GM06990 (cell line): ENCODE data around the gene RGS7.

ENCODE experiments used
- DNase-seq: peaks from one replicate; pipeline ENCODE4 v3.0.0-alpha.2; 2011; ENCODE audit not compliant: insufficient read length; ENCODE audit errors: extremely low read depth
- H3K27me3 ChIP-seq: replicated peaks from 2 replicates; pipeline ENCODE4 v1.6.0; 2011; ENCODE audit warnings: low read length; ENCODE audit not compliant: control insufficient read depth, insufficient read depth
- H3K36me3 ChIP-seq: 2 replicates; pipeline ENCODE4 v1.5.1; 2011; ENCODE audit warnings: low read length; ENCODE audit not compliant: control insufficient read depth, insufficient read depth
- H3K4me3 ChIP-seq: replicated peaks from 2 replicates; pipeline ENCODE4 v1.5.1; 2011; ENCODE audit warnings: low read depth, mild to moderate bottlenecking, control low read depth, low read length
- TF ChIP-seq, protein P1 (sequence below): IDR thresholded peaks from 2 replicates; pipeline ENCODE4 v1.5.1; 2011; ENCODE audit warnings: low read length, control low read depth, mild to moderate bottlenecking, inconsistent platforms; ENCODE audit not compliant: insufficient read depth, poor library complexity, severe bottlenecking

The RGS7 gene

DNA sequence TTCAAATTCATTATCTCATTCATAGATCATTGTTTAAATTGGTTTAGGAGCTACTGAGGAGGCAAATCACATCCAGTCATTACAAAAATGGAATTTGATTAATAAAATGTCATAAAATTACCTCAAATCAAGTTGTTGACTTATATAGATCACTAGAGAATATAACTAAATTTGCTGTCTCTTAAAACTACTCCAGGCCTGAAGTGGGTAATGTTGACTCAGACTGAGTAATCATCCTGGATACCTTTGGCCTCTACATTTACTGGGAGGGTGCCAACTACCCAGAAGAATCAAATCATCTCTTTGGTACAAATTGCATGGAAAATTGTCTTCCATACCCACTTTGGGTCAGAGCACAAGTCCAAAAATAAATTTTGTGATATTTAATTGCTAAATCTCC lies 553.9 kb downstream of the RGS7 start:
- DNase-seq = no peak
- Histone ChIP-seq H3K36me3 (no peaks in the 10 kb centered on the region), H3K27me3 (no peaks in the 10 kb centered on the region), H3K4me3 (no peak overlapping the region)
- TF ChIP-seq, protein P1, sequence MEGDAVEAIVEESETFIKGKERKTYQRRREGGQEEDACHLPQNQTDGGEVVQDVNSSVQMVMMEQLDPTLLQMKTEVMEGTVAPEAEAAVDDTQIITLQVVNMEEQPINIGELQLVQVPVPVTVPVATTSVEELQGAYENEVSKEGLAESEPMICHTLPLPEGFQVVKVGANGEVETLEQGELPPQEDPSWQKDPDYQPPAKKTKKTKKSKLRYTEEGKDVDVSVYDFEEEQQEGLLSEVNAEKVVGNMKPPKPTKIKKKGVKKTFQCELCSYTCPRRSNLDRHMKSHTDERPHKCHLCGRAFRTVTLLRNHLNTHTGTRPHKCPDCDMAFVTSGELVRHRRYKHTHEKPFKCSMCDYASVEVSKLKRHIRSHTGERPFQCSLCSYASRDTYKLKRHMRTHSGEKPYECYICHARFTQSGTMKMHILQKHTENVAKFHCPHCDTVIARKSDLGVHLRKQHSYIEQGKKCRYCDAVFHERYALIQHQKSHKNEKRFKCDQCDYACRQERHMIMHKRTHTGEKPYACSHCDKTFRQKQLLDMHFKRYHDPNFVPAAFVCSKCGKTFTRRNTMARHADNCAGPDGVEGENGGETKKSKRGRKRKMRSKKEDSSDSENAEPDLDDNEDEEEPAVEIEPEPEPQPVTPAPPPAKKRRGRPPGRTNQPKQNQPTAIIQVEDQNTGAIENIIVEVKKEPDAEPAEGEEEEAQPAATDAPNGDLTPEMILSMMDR = no peak

DNA sequence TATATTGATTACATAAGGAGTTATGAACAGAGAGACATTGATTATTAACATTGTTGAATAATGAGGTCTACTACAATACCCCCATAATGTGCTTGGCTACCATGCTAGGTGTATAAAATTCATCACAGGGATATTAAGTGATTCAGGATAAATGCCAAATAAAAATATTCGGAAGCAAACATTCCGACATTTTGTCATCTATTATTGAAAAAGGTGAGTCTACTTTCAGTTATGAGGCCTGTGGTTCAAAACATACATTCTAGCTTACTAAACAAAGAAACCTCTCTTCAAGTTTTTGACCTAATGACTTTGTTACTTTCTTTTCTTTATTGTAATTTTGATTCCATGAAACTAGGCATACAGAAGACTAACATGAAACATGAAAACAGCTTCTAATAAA lies 554.7 kb downstream of the RGS7 start:
- Histone ChIP-seq H3K36me3 (no peaks in the 10 kb centered on the region), H3K4me3 (no peak overlapping the region), H3K27me3 (no peaks in the 10 kb centered on the region)
- no peak for DNase-seq
- TF ChIP-seq, protein P1 = no peak

DNA sequence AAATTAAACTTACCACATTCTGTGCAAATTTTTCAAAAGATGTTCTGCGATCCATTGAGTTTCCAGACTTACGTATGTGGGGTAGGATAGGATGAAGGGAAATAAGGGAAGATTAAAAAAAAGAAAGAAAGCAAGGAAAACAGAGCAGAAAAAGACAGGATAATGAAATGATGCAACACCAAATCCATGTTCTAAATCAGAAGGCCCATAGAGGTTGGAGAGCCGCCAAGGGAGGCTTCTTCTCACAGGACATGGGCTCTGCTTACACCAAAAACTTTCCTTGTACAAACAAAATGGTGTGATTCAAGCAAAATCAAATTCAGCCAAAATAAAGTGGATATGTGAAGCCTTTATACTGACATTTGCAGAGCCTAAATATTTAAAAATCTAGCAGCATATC lies 555.6 kb downstream of the RGS7 start:
- TF ChIP-seq, protein P1 = no peak
- Histone ChIP-seq H3K36me3 (no peaks in the 10 kb centered on the region), H3K27me3 (no peaks in the 10 kb centered on the region), H3K4me3 (no peak overlapping the region)
- DNase-seq = no peak

DNA sequence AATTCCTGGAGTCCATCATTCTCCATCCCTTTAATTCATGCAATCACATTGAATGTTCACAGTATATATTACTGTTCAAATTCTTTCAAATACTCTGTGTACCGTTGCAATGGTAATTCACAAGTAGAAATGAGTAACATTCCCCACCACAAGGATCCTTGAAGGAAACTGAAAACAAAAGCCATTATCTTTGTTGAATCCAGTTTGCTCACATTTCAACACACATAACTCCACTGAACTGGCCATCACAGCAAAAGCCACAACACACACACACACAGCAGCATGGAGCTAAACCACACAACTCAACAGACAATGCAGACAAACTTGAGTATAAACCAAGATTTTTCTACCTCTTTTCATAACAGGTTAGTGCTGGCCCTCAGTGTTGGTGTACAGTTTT lies 556.7 kb downstream of the RGS7 start:
- DNase-seq = no peak
- TF ChIP-seq, protein P1 = no peak
- Histone ChIP-seq H3K27me3 (no peaks in the 10 kb centered on the region), H3K4me3 (no peak overlapping the region), H3K36me3 (no peaks in the 10 kb centered on the region)

DNA sequence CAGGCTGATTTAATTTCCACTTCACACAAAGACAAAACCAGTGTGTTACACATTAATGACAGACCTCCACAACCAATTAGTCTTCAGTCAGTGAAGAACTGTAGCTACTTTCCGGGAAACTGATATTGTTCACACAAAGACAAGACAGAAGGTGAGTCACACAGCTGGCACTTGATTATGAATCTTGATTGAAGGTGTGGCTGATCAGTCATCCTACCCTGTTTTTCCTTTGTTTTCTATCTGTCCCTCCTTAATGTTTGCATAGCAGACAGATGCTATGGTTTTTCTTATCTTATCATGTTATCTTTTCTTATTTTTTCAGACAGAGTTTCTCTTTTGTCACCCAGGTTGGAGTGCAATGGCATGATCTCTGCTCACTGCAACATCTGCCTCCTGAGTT lies 560.0 kb downstream of the RGS7 start:
- Histone ChIP-seq H3K36me3 (no peaks in the 10 kb centered on the region), H3K27me3 (no peaks in the 10 kb centered on the region), H3K4me3 (no peak overlapping the region)
- TF ChIP-seq, protein P1 = no peak
- DNase-seq = no peak
